AG09309 (cell line): ENCODE results near the gene STMN3.

Experiments
- DNase-seq: peaks from one replicate; pipeline ENCODE4 v3.0.0-alpha.2; 2010; ENCODE audit warnings: low read depth
- H3K4me3 ChIP-seq: 2 replicates; pipeline ENCODE4 v1.5.1; 2011; ENCODE audit warnings: mild to moderate bottlenecking, low read depth, low read length, moderate library complexity; ENCODE audit not compliant: control insufficient read depth
- TF ChIP-seq, protein P1 (sequence below): IDR thresholded peaks from 2 replicates; pipeline ENCODE4 v1.5.1; 2011; ENCODE audit warnings: mild to moderate bottlenecking, low read depth, low read length, inconsistent platforms; ENCODE audit not compliant: insufficient read depth, control insufficient read depth; ENCODE audit errors: missing control alignments

The STMN3 gene

DNA sequence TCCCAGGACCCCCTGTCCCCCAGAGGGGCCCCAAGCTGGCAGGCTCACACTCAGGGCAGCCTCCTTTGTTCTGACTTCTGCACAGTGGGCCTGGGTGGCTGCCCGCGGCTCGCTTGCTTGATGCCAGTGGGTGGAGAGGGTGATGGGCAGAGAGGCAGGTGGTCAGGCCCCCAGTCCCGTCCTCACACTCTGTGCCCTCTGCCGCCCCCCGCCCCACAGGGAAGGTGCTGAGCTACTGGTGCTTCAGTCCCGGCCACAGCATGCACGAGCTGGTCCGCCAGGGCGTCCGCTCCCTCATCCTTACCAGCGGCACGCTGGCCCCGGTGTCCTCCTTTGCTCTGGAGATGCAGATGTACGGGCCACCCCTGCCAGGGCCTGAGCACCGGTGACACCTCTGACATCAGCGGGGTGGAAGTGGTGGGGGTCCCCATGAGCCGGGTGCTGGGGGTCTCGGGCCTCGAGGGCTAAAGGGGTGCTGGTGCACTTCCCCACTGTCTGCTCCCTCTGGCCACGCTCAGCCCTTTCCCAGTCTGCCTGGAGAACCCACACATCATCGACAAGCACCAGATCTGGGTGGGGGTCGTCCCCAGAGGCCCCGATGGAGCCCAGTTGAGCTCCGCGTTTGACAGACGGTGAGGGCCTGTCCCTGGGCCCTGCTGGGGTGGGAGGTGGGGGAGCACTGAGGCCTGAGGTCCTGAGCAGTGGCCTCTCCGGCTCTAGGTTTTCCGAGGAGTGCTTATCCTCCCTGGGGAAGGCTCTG lies 34.4 kb upstream of the STMN3 start:
- no peak overlapping the region for H3K4me3 ChIP-seq
- no peak for DNase-seq

DNA sequence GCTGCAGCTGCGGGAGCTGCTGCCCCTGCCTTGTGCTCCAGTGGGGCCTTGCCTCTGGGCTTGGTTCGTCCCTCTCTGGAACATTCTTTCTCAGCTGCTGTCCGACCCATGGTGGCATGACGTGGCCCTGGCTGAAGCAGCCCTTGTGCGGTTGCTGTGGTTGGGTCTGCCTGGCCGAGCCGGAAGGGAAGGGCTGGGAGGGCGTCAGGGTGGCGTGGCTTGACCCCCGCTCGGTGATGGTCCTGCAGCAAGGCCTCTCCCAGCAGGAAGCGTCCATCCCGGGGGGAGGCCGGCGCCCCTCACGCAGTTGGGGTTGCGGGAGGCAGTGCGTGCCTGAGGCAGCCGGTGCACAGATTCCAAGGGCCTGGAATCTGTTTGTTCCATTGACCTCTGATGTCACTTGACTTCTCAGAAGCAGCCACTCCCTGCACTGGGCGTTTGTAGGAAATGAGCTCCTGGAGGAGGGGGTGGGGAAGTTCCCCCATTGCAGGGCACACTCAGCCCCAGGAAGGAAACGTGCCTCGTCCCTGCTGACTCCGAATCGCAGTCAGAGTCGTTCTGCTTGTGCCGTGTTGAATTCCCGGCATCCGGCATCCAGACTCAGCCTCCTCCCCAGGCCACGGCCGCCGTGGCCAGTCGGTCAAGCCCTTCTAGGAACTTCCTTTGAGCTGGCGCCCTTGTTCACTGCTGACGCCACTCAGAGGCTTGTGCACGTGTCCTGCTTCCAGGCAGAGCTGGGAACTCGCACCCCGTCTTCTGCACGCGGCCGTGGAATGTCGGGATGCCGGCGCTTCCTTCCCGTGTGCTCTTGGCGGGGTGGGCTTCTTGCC lies 33.5 kb upstream of the STMN3 start:
- TF ChIP-seq, protein P1, sequence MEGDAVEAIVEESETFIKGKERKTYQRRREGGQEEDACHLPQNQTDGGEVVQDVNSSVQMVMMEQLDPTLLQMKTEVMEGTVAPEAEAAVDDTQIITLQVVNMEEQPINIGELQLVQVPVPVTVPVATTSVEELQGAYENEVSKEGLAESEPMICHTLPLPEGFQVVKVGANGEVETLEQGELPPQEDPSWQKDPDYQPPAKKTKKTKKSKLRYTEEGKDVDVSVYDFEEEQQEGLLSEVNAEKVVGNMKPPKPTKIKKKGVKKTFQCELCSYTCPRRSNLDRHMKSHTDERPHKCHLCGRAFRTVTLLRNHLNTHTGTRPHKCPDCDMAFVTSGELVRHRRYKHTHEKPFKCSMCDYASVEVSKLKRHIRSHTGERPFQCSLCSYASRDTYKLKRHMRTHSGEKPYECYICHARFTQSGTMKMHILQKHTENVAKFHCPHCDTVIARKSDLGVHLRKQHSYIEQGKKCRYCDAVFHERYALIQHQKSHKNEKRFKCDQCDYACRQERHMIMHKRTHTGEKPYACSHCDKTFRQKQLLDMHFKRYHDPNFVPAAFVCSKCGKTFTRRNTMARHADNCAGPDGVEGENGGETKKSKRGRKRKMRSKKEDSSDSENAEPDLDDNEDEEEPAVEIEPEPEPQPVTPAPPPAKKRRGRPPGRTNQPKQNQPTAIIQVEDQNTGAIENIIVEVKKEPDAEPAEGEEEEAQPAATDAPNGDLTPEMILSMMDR = no peak
- peak; percentile 66 for DNase-seq
- H3K4me3 ChIP-seq = no peak overlapping the region

More for the DNA sequence above, 34.4 kb upstream of the STMN3 start:
- TF ChIP-seq, protein P1 = no peak

DNA sequence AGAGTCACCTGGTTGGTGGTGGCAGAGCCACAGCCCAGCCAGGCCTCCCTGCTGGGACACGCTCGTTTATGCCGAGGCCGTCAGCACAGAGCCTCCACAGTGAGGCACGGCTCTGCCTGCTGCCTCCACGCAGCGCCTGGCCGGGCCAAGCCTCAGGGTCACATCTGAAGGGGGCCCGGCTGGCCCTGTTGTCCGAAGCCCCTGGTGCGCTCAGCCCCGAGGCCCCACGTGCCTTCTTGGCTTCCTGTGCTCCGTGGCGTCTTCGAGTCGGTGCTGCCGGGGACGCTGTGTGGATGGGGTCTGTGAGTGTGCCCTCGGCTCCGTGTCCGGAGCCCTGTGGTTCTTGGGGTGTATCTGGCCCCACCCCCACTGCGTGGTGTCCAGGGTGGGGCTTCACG lies 32.9 kb upstream of the STMN3 start:
- H3K4me3 ChIP-seq = no peak overlapping the region
- TF ChIP-seq, protein P1 = no peak
- DNase-seq = no peak

DNA sequence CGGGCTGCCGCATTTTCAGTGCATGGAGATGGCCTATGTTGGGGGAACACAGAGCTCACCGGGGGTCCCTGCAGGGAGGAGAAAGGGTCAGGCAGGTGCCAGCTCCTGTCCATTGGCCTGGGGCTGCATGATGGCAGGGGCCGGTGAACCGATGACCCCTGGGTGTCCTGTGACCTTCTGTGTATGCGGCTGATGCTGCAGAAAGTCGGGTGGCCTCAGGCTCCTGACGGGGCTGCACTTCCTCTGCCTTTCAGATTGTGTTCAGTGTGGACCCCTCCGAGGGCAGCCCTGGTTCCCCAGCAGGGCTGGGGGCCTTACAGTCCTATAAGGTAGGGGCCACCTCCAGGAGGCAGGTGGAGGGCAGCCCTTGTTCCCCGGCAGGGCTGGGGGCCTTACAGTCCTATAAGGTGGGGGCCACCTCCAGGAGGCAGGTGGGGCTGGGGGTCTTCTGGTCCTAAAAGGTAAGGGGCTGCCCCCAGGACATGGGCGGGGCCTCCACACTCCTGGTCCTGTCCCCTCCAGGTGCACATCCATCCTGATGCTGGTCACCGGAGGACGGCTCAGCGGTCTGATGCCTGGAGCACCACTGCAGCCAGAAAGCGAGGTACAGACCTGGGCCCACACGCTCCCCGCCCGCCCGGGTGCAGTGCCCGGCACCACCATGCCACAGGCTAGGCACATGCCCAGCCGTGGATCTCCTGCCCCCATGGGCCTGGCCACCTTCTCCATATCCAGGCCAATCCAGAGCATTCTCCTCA lies 32.2 kb upstream of the STMN3 start:
- TF ChIP-seq, protein P1 = no peak
- H3K4me3 ChIP-seq = no peak overlapping the region
- no peak for DNase-seq

DNA sequence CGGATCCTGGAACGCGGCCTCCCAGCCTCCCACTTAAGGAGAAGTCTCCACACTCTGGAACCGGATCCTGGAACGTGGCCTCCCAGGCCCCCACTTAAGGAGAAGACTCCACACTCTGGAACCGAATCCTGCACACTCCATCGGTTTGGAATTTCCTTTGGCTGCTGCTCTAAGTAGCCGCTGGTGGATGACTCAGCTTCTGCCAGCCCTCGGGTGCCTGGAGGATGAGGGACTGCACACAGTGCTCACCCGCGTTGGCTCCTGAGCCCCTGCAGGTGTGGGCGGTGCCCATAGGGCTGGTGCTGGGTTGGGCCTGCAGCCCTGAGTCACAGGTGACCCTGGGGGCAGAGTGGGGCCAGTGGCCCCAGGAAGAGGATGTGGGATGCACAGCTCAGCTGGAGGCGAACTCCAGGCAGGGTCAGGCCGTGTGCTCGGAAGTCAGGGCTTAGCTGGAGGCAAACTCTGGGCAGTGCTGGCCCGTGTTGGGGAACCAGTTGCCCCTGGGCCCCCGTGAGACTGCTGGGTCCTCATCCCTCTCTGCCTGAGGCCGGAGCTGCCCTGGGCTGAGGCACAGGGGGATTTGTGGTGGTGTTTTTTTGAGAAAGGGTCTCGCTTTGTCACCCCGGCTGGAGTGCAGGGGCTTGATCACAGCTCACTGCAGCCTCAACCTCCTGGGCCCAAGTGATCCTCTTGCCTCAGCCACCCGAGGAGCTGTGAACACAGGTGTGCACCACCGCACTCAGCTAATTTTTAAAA lies 29.3 kb upstream of the STMN3 start:
- peak; percentile 88 for DNase-seq
- TF ChIP-seq, protein P1 = no peak
- no peak overlapping the region for H3K4me3 ChIP-seq
